22Rv1 (cell line): Measurements from ENCODE around the gene FLVCR2.
"Not testable (repeated sequence)": the region's sequence is repeated elsewhere in the genome, so short reads cannot be mapped to it uniquely, and the experiment has no call there.

Source experiments
- ZFX ChIP-seq: fragments of 450-650 bp; IDR thresholded peaks from 2 replicates; pipeline ENCODE4 v1.6.1; 2017; ENCODE audit warnings: antibody characterized with exemption, borderline replicate concordance
- TF ChIP-seq, protein P1 (sequence below): fragments of 450-650 bp; IDR thresholded peaks from 2 replicates; pipeline ENCODE4 v1.5.1; 2017; ENCODE audit warnings: mild to moderate bottlenecking

- TF ChIP-seq, protein P1, sequence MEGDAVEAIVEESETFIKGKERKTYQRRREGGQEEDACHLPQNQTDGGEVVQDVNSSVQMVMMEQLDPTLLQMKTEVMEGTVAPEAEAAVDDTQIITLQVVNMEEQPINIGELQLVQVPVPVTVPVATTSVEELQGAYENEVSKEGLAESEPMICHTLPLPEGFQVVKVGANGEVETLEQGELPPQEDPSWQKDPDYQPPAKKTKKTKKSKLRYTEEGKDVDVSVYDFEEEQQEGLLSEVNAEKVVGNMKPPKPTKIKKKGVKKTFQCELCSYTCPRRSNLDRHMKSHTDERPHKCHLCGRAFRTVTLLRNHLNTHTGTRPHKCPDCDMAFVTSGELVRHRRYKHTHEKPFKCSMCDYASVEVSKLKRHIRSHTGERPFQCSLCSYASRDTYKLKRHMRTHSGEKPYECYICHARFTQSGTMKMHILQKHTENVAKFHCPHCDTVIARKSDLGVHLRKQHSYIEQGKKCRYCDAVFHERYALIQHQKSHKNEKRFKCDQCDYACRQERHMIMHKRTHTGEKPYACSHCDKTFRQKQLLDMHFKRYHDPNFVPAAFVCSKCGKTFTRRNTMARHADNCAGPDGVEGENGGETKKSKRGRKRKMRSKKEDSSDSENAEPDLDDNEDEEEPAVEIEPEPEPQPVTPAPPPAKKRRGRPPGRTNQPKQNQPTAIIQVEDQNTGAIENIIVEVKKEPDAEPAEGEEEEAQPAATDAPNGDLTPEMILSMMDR = not testable (repeated sequence)
- TF ChIP-seq ZFX = not testable (repeated sequence)
Measured at GRCh38 chr14:75601061-75601460, 22.6 kb downstream of the FLVCR2 start.
